B cell (primary cell): ENCODE measurements around the gene GPR146. TPM values are rescaled to one million over a fixed set of nuclear protein-coding genes. Genes with fewer than 3 reads are reported as not detected.

Experiments
- ATAC-seq: fragments of 200-7000 bp; cut with Tn5 transposase; one replicate; pipeline ENCODE4 v1.10.0; 2021; ENCODE audit warnings: low read depth, mild to moderate bottlenecking, moderate number of reproducible peaks, moderate library complexity
- CTCF ChIA-PET: fragments of 350-600 bp; sonication (Branson Sonifier 250); formaldehyde crosslinking; loops from one replicate; lab custom pipeline; 2021; ENCODE audit warnings: antibody characterized with exemption, inconsistent platforms; lab: Charles Lee
- POLR2A ChIA-PET: fragments of 350-600 bp; sonication (Branson Sonifier 250); formaldehyde crosslinking; loops from one replicate; lab custom pipeline; 2021; ENCODE audit warnings: antibody characterized with exemption; lab: Charles Lee
- DNase-seq: peaks from one replicate; pipeline ENCODE4 v3.0.0; 2013
- H2AFZ ChIP-seq: 2 replicates; pipeline ENCODE4 v1.6.1; 2012; ENCODE audit warnings: mild to moderate bottlenecking, low read depth, low read length; ENCODE audit not compliant: insufficient read depth, poor library complexity, severe bottlenecking
- H3K27ac ChIP-seq, 2 donors: 1 replicate in 1 of 2; 2 replicates in 1 of 2; pipeline ENCODE4 v1.5.1; 2012 to 2013; ENCODE audit warnings: low read length in 2 of 2, mild to moderate bottlenecking in 2 of 2, moderate library complexity in 1 of 2
- H3K27me3 ChIP-seq, 4 experiments: fragments of 200-600 bp in 1 of 4; sonication (generic) in 1 of 4; replicated peaks in 1 of 4; 1 replicate in 2 of 4; 2 replicates in 2 of 4; pipeline versions ENCODE4 v1.6.1 to v1.7.0; 2013 to 2016; ENCODE audit warnings: low read length in 3 of 4, mild to moderate bottlenecking in 2 of 4, mixed read lengths in 1 of 4, moderate library complexity in 1 of 4; ENCODE audit not compliant: insufficient read depth in 4 of 4, control insufficient read depth in 3 of 4; ENCODE audit errors: control extremely low read depth in 1 of 4
- H3K36me3 ChIP-seq, 2 experiments: replicated peaks in 1 of 2; 1 replicate in 1 of 2; 2 replicates in 1 of 2; pipeline versions ENCODE4 v1.6.1 to v1.7.1; 2013; ENCODE audit warnings: low read length in 1 of 2; ENCODE audit not compliant: insufficient read depth in 2 of 2, control insufficient read depth in 1 of 2; ENCODE audit errors: control extremely low read depth in 1 of 2, extremely low read depth in 1 of 2
- H3K4me1 ChIP-seq, 2 donors: fragments of 200-600 bp in 1 of 2; sonication (generic) in 1 of 2; 1 replicate in 1 of 2; 2 replicates in 1 of 2; pipeline versions ENCODE4 v1.5.1 to v1.6.1; 2013 to 2017; ENCODE audit warnings: low read length in 2 of 2; ENCODE audit not compliant: control insufficient read depth in 2 of 2, insufficient read depth in 2 of 2
- H3K4me2 ChIP-seq: replicated peaks from 2 replicates; pipeline ENCODE3; 2012; ENCODE audit warnings: mild to moderate bottlenecking, low read depth, low read length; ENCODE audit not compliant: poor library complexity, severe bottlenecking
- H3K4me3 ChIP-seq, 5 experiments: fragments of 200-600 bp in 1 of 5; sonication (generic) in 1 of 5; 1 replicate in 3 of 5; 2 replicates in 2 of 5; pipeline versions ENCODE4 v1.5.1 to v1.7.0; 2011 to 2016; ENCODE audit warnings: low read length in 4 of 5, mild to moderate bottlenecking in 4 of 5, low read depth in 2 of 5, control low read depth in 1 of 5, moderate library complexity in 1 of 5; ENCODE audit not compliant: insufficient read depth in 1 of 5; ENCODE audit errors: control extremely low read depth in 1 of 5, extremely low read depth in 1 of 5
- H3K79me2 ChIP-seq: fragments of 200-600 bp; sonication (generic); one replicate; pipeline ENCODE4 v1.6.0; 2016; ENCODE audit warnings: low read length; ENCODE audit not compliant: control insufficient read depth, insufficient read depth
- H3K9ac ChIP-seq: fragments of 200-600 bp; sonication (generic); 2 replicates; pipeline ENCODE4 v1.6.1; 2017; ENCODE audit warnings: mild to moderate bottlenecking, low read length, moderate library complexity
- H3K9me3 ChIP-seq, 3 donors: one replicate each; pipeline versions ENCODE4 v1.6.1 to v1.7.1; 2013; ENCODE audit warnings: low read length in 2 of 3; ENCODE audit not compliant: control insufficient read depth in 2 of 3, insufficient read depth in 1 of 3; ENCODE audit errors: control extremely low read depth in 1 of 3
- H4K20me1 ChIP-seq: 2 replicates; pipeline ENCODE4 v1.6.0; 2012; ENCODE audit warnings: mild to moderate bottlenecking, low read length; ENCODE audit not compliant: insufficient read depth, control insufficient read depth, poor library complexity, severe bottlenecking
- H3K27ac Mint-ChIP-seq: one replicate; pipeline ENCODE4 v1.8.0; 2021; ENCODE audit warnings: mixed read lengths
- H3K27me3 Mint-ChIP-seq: one replicate; pipeline ENCODE4 v1.8.0; 2021; ENCODE audit warnings: mixed read lengths
- H3K4me1 Mint-ChIP-seq: one replicate; pipeline ENCODE4 v1.8.0; 2021; ENCODE audit warnings: mixed read lengths
- H3K4me3 Mint-ChIP-seq: one replicate; pipeline ENCODE4 v1.8.0; 2021; ENCODE audit warnings: mixed read lengths
- H3K9me3 Mint-ChIP-seq: one replicate; pipeline ENCODE4 v1.8.0; 2022; ENCODE audit warnings: mixed read lengths; ENCODE audit not compliant: insufficient read depth
- CTCF ChIP-seq: fragments of 200-600 bp; IDR thresholded peaks from one replicate; pipeline ENCODE4 v1.8.0; 2022; ENCODE audit warnings: antibody characterized with exemption, mild to moderate bottlenecking
- EZH2 ChIP-seq: IDR thresholded peaks from 2 replicates; pipeline ENCODE4 v1.6.1; 2012; ENCODE audit warnings: borderline replicate concordance, low read depth, mild to moderate bottlenecking, moderate library complexity, low read length; ENCODE audit not compliant: insufficient read depth, poor library complexity, severe bottlenecking
- WGBS: methylation state at CpG from one replicate; pipeline ENCODE4 v1.1.5; 2013; ENCODE audit warnings: missing lambda C conversion rate; ENCODE audit not compliant: insufficient coverage; 5-methylcytosine and 5-hydroxymethylcytosine counted together
- intact Hi-C: fragments of 100-400 bp; cut with micrococcal nuclease; formaldehyde crosslinking; loops from one replicate; pipeline ENCODE4 v1.10.0; 2022
- polyA plus RNA-seq: library from polyadenylated mRNA; depleted of rRNA; stranded (reverse); fragments of >200 nt; gene quantifications from 2 replicates; pipeline ENCODE4 v1.2.3, GENCODE V29; 2012
- total RNA-seq, 2 donors: library from RNA; stranded (reverse); fragments of 120-200 nt in 1 of 2; gene quantifications; 1 replicate in 1 of 2; 2 replicates in 1 of 2; pipeline versions ENCODE4 v1.2.3 to v1.2.4, GENCODE V29; 2013 to 2022

GPR146 gene
- total and polyA plus RNA-seq, 2 donors (not counting 1 experiment from before 2014, with no cell fraction given) = 4.2 to 45.4 TPM

- H3K27ac ChIP-seq = no peak overlapping the region
- intact Hi-C loops = no loop called here
- H3K27ac Mint-ChIP-seq = no peak overlapping the region
Observed at GRCh38 chr7:1046722-1047679, 2.7 kb downstream of the GPR146 start.

More at GRCh38 chr7:1046722-1047679, 2.7 kb downstream of the GPR146 start:
- no peak overlapping the region for H3K4me3 Mint-ChIP-seq
- H3K27me3 ChIP-seq = peaks cover 0 to 19% (median 3%) of the 10 kb centered on the region in 4 experiments
- H3K9ac ChIP-seq = no peak overlapping the region
- no peak overlapping the region for H3K4me3 ChIP-seq
- H3K36me3 ChIP-seq = no peaks in the 10 kb centered on the region
- peaks cover 19% of the 10 kb centered on the region for H3K79me2 ChIP-seq
- H3K4me1 ChIP-seq = peaks cover 20 to 22% of the 10 kb centered on the region in 2 donors
- H3K4me1 Mint-ChIP-seq = peaks cover 29% of the 10 kb centered on the region
- POLR2A ChIA-PET = interaction anchor here (1.4 kb wide), 1 partner anchor 22 kb away, joined by 3 read pairs; no protein-coding TSS in a partner anchor
- H3K9me3 ChIP-seq = no peaks in the 10 kb centered on the region
- peaks cover 31% of the 10 kb centered on the region for H4K20me1 ChIP-seq
- DNase-seq (no peak), ATAC-seq (no peak)
- H3K27me3 Mint-ChIP-seq = peaks cover 9% of the 10 kb centered on the region
- H3K9me3 Mint-ChIP-seq = no peaks in the 10 kb centered on the region
- CTCF ChIA-PET = interaction anchor here (0.9 to 5.1 kb wide), 5 partner anchors 14 to 53 kb away, joined by 3 to 36 read pairs (median 7); no protein-coding TSS in a partner anchor
- TF ChIP-seq CTCF = no peak
- TF ChIP-seq EZH2 = no peak
- WGBS = 81% methylated on average over 10 of the region's 15 CpGs
- H3K4me2 ChIP-seq = no peak overlapping the region
- no peak overlapping the region for H2AFZ ChIP-seq
